ENCODE results near the gene RAB3A. TPM values are rescaled to one million over a fixed set of nuclear protein-coding genes. Genes with fewer than 3 reads are reported as not detected.

RAB3A gene
- total and polyA plus RNA-seq, 9 of the 15 experiments (the other 6 are each of a cell fraction or from before 2014, with no cell fraction given): 0.17 to 5.1 (median 0.90) TPM; not detected in 1

DNA sequence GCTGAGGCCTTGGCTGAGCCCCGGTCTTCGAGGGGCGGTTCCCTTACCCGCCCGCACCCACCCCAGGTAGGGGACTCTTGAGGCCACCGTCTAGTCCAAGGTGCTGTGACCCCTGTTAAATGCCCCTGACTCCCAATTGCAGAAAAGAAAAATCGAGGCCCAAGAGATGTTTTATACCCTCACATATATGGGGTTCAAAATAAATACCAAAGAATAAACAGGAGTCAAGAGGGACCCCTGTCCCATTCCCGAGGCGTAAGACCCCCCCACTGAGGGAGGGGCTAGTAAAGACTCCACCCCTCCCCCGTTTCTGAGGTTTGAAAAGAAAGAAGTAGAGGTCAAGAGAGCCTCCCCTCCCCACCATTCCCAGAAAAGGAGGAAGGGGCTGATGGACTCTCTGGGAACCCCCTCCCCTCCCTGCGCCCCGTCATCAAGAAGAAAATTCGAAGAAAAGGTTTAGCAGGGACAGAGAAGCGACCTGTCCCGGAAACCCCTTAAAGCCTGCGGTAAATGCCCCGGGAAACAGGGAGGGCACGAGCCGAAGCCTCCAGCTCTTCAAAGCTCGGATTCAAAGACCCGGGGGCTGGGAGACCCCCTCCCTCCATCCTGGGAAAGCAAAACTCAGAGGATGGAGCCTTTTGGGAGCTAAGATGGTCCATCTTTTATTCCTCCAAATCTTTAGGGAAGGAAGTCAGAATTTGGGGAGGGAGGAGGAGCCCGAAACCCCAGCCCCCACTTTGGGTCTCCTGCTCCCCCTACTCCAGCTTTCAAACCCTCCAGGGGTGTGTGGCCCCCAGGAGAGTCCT is 755 bp upstream of the RAB3A start (continued):
- TF ChIP-seq HMG20A (CRISPR knock-in tag; conservative IDR thresholded peaks at IDR 0.05) (no peak), ZNF24 (IDR thresholded peaks at IDR 0.05) (no peak), ZNF274 (IDR thresholded peaks at IDR 0.05; ENCODE audit: borderline replicate concordance, low read depth, low read length) (no peak), WHSC1 (IDR thresholded peaks at IDR 0.05; ENCODE audit: low read length) (no peak), RNF2 (IDR thresholded peaks at IDR 0.05) (0 out of 2 replicates have a peak, but pooled peaks have one; percentile 42), SAFB2 (IDR thresholded peaks at IDR 0.05; ENCODE audit: borderline replicate concordance, low read depth, low read length, severe bottlenecking) (no peak), ZNF253 (CRISPR knock-in tag; conservative IDR thresholded peaks at IDR 0.05) (no peak), NR4A1 (CRISPR knock-in tag; IDR thresholded peaks at IDR 0.05) (no peak), NR4A1 (tag; IDR thresholded peaks at IDR 0.05) (no peak), RBFOX2 (IDR thresholded peaks at IDR 0.05; ENCODE audit: low read depth, low read length) (no peak), TSC22D4 (tag; IDR thresholded peaks at IDR 0.05) (no peak), CTBP1 (IDR thresholded peaks at IDR 0.05; ENCODE audit: borderline replicate concordance) (no peak), NRF1 (conservative IDR thresholded peaks at IDR 0.05 in 1 of 2, IDR thresholded peaks at IDR 0.05 in 1 of 2) (no peak), ZNF75A (CRISPR knock-in tag; IDR thresholded peaks at IDR 0.05) (no peak), LARP7 (IDR thresholded peaks at IDR 0.05) (no peak), HSF4 (CRISPR knock-in tag; IDR thresholded peaks at IDR 0.05; ENCODE audit: borderline replicate concordance) (no peak), ZNF551 (CRISPR knock-in tag; IDR thresholded peaks at IDR 0.05) (no peak)
- TF ChIP-seq, protein P1, sequence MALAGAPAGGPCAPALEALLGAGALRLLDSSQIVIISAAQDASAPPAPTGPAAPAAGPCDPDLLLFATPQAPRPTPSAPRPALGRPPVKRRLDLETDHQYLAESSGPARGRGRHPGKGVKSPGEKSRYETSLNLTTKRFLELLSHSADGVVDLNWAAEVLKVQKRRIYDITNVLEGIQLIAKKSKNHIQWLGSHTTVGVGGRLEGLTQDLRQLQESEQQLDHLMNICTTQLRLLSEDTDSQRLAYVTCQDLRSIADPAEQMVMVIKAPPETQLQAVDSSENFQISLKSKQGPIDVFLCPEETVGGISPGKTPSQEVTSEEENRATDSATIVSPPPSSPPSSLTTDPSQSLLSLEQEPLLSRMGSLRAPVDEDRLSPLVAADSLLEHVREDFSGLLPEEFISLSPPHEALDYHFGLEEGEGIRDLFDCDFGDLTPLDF (CRISPR knock-in tag; IDR thresholded peaks at IDR 0.05): no peak
- TF ChIP-seq, protein P2, sequence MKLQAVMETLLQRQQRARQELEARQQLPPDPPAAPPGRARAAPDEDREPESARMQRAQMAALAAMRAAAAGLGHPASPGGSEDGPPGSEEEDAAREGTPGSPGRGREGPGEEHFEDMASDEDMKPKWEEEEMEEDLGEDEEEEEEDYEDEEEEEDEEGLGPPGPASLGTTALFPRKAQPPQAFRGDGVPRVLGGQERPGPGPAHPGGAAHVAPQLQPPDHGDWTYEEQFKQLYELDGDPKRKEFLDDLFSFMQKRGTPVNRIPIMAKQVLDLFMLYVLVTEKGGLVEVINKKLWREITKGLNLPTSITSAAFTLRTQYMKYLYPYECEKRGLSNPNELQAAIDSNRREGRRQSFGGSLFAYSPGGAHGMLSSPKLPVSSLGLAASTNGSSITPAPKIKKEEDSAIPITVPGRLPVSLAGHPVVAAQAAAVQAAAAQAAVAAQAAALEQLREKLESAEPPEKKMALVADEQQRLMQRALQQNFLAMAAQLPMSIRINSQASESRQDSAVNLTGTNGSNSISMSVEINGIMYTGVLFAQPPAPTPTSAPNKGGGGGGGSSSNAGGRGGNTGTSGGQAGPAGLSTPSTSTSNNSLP (IDR thresholded peaks at IDR 0.05; ENCODE audit: borderline replicate concordance, low read depth, low read length): no peak
- TF ChIP-seq, protein P3, sequence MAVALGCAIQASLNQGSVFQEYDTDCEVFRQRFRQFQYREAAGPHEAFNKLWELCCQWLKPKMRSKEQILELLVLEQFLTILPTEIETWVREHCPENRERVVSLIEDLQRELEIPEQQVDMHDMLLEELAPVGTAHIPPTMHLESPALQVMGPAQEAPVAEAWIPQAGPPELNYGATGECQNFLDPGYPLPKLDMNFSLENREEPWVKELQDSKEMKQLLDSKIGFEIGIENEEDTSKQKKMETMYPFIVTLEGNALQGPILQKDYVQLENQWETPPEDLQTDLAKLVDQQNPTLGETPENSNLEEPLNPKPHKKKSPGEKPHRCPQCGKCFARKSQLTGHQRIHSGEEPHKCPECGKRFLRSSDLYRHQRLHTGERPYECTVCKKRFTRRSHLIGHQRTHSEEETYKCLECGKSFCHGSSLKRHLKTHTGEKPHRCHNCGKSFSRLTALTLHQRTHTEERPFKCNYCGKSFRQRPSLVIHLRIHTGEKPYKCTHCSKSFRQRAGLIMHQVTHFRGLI (CRISPR knock-in tag; IDR thresholded peaks at IDR 0.05): no peak
- TF ChIP-seq, protein P4, sequence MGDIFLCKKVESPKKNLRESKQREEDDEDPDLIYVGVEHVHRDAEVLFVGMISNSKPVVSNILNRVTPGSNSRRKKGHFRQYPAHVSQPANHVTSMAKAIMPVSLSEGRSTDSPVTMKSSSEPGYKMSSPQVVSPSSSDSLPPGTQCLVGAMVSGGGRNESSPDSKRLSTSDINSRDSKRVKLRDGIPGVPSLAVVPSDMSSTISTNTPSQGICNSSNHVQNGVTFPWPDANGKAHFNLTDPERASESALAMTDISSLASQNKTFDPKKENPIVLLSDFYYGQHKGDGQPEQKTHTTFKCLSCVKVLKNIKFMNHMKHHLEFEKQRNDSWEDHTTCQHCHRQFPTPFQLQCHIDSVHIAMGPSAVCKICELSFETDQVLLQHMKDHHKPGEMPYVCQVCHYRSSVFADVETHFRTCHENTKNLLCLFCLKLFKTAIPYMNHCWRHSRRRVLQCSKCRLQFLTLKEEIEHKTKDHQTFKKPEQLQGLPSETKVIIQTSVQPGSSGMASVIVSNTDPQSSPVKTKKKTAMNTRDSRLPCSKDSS (IDR thresholded peaks at IDR 0.05; ENCODE audit: low read depth, partially characterized antibody): no peak
- TF ChIP-seq, protein P5, sequence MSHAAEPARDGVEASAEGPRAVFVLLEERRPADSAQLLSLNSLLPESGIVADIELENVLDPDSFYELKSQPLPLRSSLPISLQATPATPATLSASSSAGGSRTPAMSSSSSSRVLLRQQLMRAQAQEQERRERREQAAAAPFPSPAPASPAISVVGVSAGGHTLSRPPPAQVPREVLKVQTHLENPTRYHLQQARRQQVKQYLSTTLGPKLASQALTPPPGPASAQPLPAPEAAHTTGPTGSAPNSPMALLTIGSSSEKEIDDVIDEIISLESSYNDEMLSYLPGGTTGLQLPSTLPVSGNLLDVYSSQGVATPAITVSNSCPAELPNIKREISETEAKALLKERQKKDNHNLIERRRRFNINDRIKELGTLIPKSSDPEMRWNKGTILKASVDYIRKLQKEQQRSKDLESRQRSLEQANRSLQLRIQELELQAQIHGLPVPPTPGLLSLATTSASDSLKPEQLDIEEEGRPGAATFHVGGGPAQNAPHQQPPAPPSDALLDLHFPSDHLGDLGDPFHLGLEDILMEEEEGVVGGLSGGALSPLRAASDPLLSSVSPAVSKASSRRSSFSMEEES (CRISPR knock-in tag; IDR thresholded peaks at IDR 0.05): no peak
